B cell (primary cell): ENCODE data around the gene BMPR1A. TPM values are rescaled to one million over a fixed set of nuclear protein-coding genes. Genes with fewer than 3 reads are reported as not detected.

ENCODE experiments used
- ATAC-seq: fragments of 200-7000 bp; cut with Tn5 transposase; one replicate; pipeline ENCODE4 v1.10.0; 2021; ENCODE audit warnings: low read depth, mild to moderate bottlenecking, moderate number of reproducible peaks, moderate library complexity
- CTCF ChIA-PET: fragments of 350-600 bp; sonication (Branson Sonifier 250); formaldehyde crosslinking; loops from one replicate; lab custom pipeline; 2021; ENCODE audit warnings: antibody characterized with exemption, inconsistent platforms; lab: Charles Lee
- POLR2A ChIA-PET: fragments of 350-600 bp; sonication (Branson Sonifier 250); formaldehyde crosslinking; loops from one replicate; lab custom pipeline; 2021; ENCODE audit warnings: antibody characterized with exemption; lab: Charles Lee
- DNase-seq: peaks from one replicate; pipeline ENCODE4 v3.0.0; 2013
- H2AFZ ChIP-seq: 2 replicates; pipeline ENCODE4 v1.6.1; 2012; ENCODE audit warnings: mild to moderate bottlenecking, low read depth, low read length; ENCODE audit not compliant: insufficient read depth, poor library complexity, severe bottlenecking
- H3K27ac ChIP-seq, 2 donors: 1 replicate in 1 of 2; 2 replicates in 1 of 2; pipeline ENCODE4 v1.5.1; 2012 to 2013; ENCODE audit warnings: low read length in 2 of 2, mild to moderate bottlenecking in 2 of 2, moderate library complexity in 1 of 2
- H3K27me3 ChIP-seq, 4 experiments: fragments of 200-600 bp in 1 of 4; sonication (generic) in 1 of 4; replicated peaks in 1 of 4; 1 replicate in 2 of 4; 2 replicates in 2 of 4; pipeline versions ENCODE4 v1.6.1 to v1.7.0; 2013 to 2016; ENCODE audit warnings: low read length in 3 of 4, mild to moderate bottlenecking in 2 of 4, mixed read lengths in 1 of 4, moderate library complexity in 1 of 4; ENCODE audit not compliant: insufficient read depth in 4 of 4, control insufficient read depth in 3 of 4; ENCODE audit errors: control extremely low read depth in 1 of 4
- H3K36me3 ChIP-seq, 2 experiments: replicated peaks in 1 of 2; 1 replicate in 1 of 2; 2 replicates in 1 of 2; pipeline versions ENCODE4 v1.6.1 to v1.7.1; 2013; ENCODE audit warnings: low read length in 1 of 2; ENCODE audit not compliant: insufficient read depth in 2 of 2, control insufficient read depth in 1 of 2; ENCODE audit errors: control extremely low read depth in 1 of 2, extremely low read depth in 1 of 2
- H3K4me1 ChIP-seq, 2 donors: fragments of 200-600 bp in 1 of 2; sonication (generic) in 1 of 2; 1 replicate in 1 of 2; 2 replicates in 1 of 2; pipeline versions ENCODE4 v1.5.1 to v1.6.1; 2013 to 2017; ENCODE audit warnings: low read length in 2 of 2; ENCODE audit not compliant: control insufficient read depth in 2 of 2, insufficient read depth in 2 of 2
- H3K4me2 ChIP-seq: replicated peaks from 2 replicates; pipeline ENCODE3; 2012; ENCODE audit warnings: mild to moderate bottlenecking, low read depth, low read length; ENCODE audit not compliant: poor library complexity, severe bottlenecking
- H3K4me3 ChIP-seq, 5 experiments: fragments of 200-600 bp in 1 of 5; sonication (generic) in 1 of 5; 1 replicate in 3 of 5; 2 replicates in 2 of 5; pipeline versions ENCODE4 v1.5.1 to v1.7.0; 2011 to 2016; ENCODE audit warnings: low read length in 4 of 5, mild to moderate bottlenecking in 4 of 5, low read depth in 2 of 5, control low read depth in 1 of 5, moderate library complexity in 1 of 5; ENCODE audit not compliant: insufficient read depth in 1 of 5; ENCODE audit errors: control extremely low read depth in 1 of 5, extremely low read depth in 1 of 5
- H3K79me2 ChIP-seq: fragments of 200-600 bp; sonication (generic); one replicate; pipeline ENCODE4 v1.6.0; 2016; ENCODE audit warnings: low read length; ENCODE audit not compliant: control insufficient read depth, insufficient read depth
- H3K9ac ChIP-seq: fragments of 200-600 bp; sonication (generic); 2 replicates; pipeline ENCODE4 v1.6.1; 2017; ENCODE audit warnings: mild to moderate bottlenecking, low read length, moderate library complexity
- H3K9me3 ChIP-seq, 3 donors: one replicate each; pipeline versions ENCODE4 v1.6.1 to v1.7.1; 2013; ENCODE audit warnings: low read length in 2 of 3; ENCODE audit not compliant: control insufficient read depth in 2 of 3, insufficient read depth in 1 of 3; ENCODE audit errors: control extremely low read depth in 1 of 3
- H4K20me1 ChIP-seq: 2 replicates; pipeline ENCODE4 v1.6.0; 2012; ENCODE audit warnings: mild to moderate bottlenecking, low read length; ENCODE audit not compliant: insufficient read depth, control insufficient read depth, poor library complexity, severe bottlenecking
- H3K27ac Mint-ChIP-seq: one replicate; pipeline ENCODE4 v1.8.0; 2021; ENCODE audit warnings: mixed read lengths
- H3K27me3 Mint-ChIP-seq: one replicate; pipeline ENCODE4 v1.8.0; 2021; ENCODE audit warnings: mixed read lengths
- H3K4me1 Mint-ChIP-seq: one replicate; pipeline ENCODE4 v1.8.0; 2021; ENCODE audit warnings: mixed read lengths
- H3K4me3 Mint-ChIP-seq: one replicate; pipeline ENCODE4 v1.8.0; 2021; ENCODE audit warnings: mixed read lengths
- H3K9me3 Mint-ChIP-seq: one replicate; pipeline ENCODE4 v1.8.0; 2022; ENCODE audit warnings: mixed read lengths; ENCODE audit not compliant: insufficient read depth
- EZH2 ChIP-seq: IDR thresholded peaks from 2 replicates; pipeline ENCODE4 v1.6.1; 2012; ENCODE audit warnings: borderline replicate concordance, low read depth, mild to moderate bottlenecking, moderate library complexity, low read length; ENCODE audit not compliant: insufficient read depth, poor library complexity, severe bottlenecking
- WGBS: methylation state at CpG from one replicate; pipeline ENCODE4 v1.1.5; 2013; ENCODE audit warnings: missing lambda C conversion rate; ENCODE audit not compliant: insufficient coverage; 5-methylcytosine and 5-hydroxymethylcytosine counted together
- intact Hi-C: fragments of 100-400 bp; cut with micrococcal nuclease; formaldehyde crosslinking; loops from one replicate; pipeline ENCODE4 v1.10.0; 2022
- polyA plus RNA-seq: library from polyadenylated mRNA; depleted of rRNA; stranded (reverse); fragments of >200 nt; gene quantifications from 2 replicates; pipeline ENCODE4 v1.2.3, GENCODE V29; 2012
- total RNA-seq, 2 donors: library from RNA; stranded (reverse); fragments of 120-200 nt in 1 of 2; gene quantifications; 1 replicate in 1 of 2; 2 replicates in 1 of 2; pipeline versions ENCODE4 v1.2.3 to v1.2.4, GENCODE V29; 2013 to 2022
- TF ChIP-seq, protein P1 (sequence below): fragments of 200-600 bp; IDR thresholded peaks from one replicate; pipeline ENCODE4 v1.8.0; 2022; ENCODE audit warnings: antibody characterized with exemption, mild to moderate bottlenecking

The BMPR1A gene
- total and polyA plus RNA-seq, 2 donors (not counting 1 experiment from before 2014, with no cell fraction given) = 1.9 to 15.1 TPM

DNA sequence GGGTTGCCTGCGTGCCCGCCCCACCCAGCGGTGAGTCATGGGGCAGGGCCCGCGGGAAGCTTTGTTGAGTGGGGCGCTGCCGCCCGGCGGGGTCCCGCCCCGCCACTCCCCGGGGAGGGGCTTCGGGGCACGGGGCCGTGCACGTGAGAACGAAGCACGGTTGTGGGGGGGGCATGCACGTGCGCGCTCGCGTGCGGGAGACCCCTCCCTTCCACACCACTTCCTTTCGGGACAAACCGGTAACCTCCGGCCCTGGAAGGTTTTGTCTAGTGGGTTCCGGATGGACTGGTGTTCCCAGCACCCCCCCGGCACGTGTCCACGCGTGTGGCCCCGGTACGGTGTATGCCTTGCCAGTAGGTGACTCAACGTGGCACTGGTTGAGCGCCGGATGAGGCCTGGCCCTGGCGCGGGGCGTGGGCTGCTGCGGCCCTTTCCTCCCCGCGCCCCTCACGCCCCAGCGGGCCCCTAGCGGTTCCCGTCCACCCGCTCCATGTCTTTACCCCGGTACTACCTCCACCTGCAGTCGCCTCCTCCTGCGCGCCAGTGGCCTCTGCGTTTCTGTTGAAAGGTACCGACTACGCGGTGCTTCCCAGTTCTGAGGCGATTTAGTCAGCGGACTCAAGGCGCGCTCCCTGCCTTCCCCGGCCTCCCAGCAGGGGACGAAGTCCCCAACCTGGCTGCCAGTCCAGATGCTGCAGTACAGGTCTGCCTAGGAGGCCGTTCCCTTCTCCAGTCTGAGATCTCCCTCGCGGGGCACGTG is 215.0 kb downstream of the BMPR1A start:
- H3K27ac ChIP-seq = peak overlapping the region; percentile 80 to 86
- TF ChIP-seq, protein P1, sequence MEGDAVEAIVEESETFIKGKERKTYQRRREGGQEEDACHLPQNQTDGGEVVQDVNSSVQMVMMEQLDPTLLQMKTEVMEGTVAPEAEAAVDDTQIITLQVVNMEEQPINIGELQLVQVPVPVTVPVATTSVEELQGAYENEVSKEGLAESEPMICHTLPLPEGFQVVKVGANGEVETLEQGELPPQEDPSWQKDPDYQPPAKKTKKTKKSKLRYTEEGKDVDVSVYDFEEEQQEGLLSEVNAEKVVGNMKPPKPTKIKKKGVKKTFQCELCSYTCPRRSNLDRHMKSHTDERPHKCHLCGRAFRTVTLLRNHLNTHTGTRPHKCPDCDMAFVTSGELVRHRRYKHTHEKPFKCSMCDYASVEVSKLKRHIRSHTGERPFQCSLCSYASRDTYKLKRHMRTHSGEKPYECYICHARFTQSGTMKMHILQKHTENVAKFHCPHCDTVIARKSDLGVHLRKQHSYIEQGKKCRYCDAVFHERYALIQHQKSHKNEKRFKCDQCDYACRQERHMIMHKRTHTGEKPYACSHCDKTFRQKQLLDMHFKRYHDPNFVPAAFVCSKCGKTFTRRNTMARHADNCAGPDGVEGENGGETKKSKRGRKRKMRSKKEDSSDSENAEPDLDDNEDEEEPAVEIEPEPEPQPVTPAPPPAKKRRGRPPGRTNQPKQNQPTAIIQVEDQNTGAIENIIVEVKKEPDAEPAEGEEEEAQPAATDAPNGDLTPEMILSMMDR = peak; percentile 33
- TF ChIP-seq EZH2 = no peak
- peaks cover 7% of the 10 kb centered on the region for H3K27me3 Mint-ChIP-seq
- intact Hi-C loops = loop anchor here (1.0 to 2.0 kb wide), 3 partner anchors 32 to 215 kb away; partner anchors contain the start of genes BMPR1A and SHLD2
- ChIA-PET CTCF (interaction anchor here (0.7 to 3.9 kb wide), 2 partner anchors 32 to 259 kb away, joined by 4 to 19 read pairs; no protein-coding TSS in a partner anchor), POLR2A (interaction anchor here (0.9 to 1.4 kb wide), 2 partner anchors 124 to 572 kb away, joined by 4 to 10 read pairs; partner anchors contain the start of genes GLUD1 and SHLD2)
- H3K4me1 ChIP-seq = peaks cover 29 to 40% of the 10 kb centered on the region in 2 donors
- H3K9me3 ChIP-seq = peaks cover 0 to 20% (median 0%) of the 10 kb centered on the region in 3 donors
- peak overlapping the region in 4 of 5 experiments; percentile 70 to 83 (median 76) for H3K4me3 ChIP-seq
- 4% methylated on average over 54 of the region's 66 CpGs for WGBS
- H3K36me3 ChIP-seq = no peaks in the 10 kb centered on the region
- H4K20me1 ChIP-seq = no peaks in the 10 kb centered on the region
- peak overlapping the region; percentile 80 for H3K9ac ChIP-seq
- peak overlapping the region; percentile 87 for H2AFZ ChIP-seq
- H3K4me3 Mint-ChIP-seq = peak overlapping the region; percentile 91
- ATAC-seq (peak; percentile 90), DNase-seq (peak; percentile 93)
- H3K27me3 ChIP-seq = peaks cover 0 to 33% (median 15%) of the 10 kb centered on the region in 4 experiments
- peak overlapping the region; percentile 99 for H3K4me2 ChIP-seq
- peaks cover 28% of the 10 kb centered on the region for H3K4me1 Mint-ChIP-seq
- H3K27ac Mint-ChIP-seq = peak overlapping the region; percentile 87
- H3K79me2 ChIP-seq = no peaks in the 10 kb centered on the region
- H3K9me3 Mint-ChIP-seq = no peaks in the 10 kb centered on the region
